Activated T-cell treated with anti-CD3 and anti-CD28 coated beads for 48 hours (primary cell): ENCODE measurements around the gene SLAMF6.
A peak's percentile ranks its signal among the peaks of the same experiment; 100 is the strongest.
"Not testable (repeated sequence)": the region's sequence is repeated elsewhere in the genome, so short reads cannot be mapped to it uniquely, and the experiment has no call there.

Experiments
- DNase-seq: peaks from one replicate; pipeline ENCODE4 v3.0.0-alpha.2; 2020; ENCODE audit warnings: low read depth

SLAMF6 gene

GRCh38 chr1:160542303-160542945, 19.4 kb upstream of the SLAMF6 start:
- DNase-seq = no peak

DNA sequence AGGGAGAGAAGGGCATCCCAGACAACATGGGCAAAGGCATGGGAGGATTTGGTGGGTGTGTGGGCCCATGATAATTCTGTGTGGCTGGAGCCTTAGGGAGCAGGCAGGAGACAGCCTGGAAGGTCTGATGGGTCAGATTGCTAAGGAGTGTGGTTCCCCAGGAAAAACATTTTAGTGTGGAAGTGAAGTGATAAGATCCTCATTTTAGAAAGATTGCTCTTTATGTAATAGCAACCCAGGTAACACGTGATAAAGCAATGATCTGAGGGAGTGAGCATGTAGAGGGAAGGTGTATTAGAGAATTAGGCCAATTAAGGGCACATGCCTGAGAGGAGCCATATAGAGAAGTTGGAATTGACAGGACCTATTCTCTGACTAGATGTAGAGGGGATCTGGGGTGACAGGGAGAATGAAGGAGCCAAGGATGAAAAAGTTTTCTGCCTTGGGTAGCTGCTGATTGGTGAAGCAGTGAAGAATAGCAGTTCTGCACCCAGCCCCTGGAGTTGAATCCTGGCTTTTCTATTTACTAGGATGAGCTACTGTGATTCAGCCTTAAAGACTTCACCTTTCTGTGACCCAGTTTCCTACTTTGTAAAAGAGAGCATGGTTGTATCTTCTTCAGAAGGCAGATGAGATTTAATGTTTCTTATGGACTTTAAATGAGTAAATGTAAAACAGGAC, 18.7 kb upstream of the SLAMF6 start:
- no peak for DNase-seq

DNA sequence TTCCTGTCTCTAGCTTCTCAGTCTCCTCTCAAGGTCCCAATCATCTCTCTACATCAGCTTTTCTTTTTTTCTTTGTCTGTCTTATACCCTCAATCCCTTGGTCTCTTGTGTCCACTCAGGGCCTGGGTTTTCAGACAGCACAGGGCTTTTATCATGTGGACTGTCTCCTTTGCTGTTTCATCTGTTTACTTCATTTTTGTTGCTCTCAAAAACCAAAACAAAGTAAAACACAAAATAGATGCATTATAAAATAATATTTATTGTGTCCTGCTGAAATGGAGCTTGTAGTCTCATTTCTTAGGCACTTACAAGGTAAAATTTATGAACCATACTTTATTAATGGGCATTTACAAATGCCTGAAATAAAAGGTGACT, 17.8 kb upstream of the SLAMF6 start:
- DNase-seq = no peak

- peak; percentile 29 for DNase-seq
Measured at GRCh38 chr1:160539990-160540858, 17.2 kb upstream of the SLAMF6 start.

GRCh38 chr1:160539684-160539989, 16.6 kb upstream of the SLAMF6 start:
- DNase-seq = no peak

DNA sequence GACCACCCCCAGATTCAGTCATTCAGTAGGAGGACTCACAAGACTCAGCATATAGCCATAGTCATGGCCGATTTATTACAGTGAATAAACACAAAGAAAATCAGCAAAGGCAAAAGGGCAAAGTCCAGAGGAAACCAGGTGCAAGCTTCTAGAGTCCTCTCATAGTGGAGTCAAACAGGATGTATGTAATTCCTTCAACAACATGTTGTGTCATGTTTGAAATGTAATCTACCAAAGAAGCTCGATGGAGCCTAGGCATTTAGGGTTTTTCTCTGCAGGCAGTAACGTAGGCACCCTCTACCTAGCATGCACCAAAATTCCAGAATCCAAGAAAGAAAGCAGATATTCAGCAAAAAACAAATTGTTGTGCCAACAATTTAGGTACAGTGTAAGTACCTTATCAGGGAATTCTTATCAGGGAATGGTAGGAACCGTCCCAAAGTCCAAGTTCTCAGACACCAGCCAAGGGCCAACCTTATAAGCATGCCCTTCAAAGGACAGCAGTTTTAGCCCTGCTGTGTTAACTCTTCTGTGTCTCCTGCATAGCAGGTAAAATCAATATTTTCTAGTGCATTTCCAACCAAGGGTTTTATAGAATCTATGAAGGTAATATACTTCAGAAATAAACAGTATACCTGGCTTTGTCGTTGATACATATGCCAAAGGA, 16.1 kb upstream of the SLAMF6 start:
- DNase-seq = no peak

GRCh38 chr1:160537714-160538665, 14.9 kb upstream of the SLAMF6 start:
- no peak for DNase-seq

GRCh38 chr1:160534823-160535605, 12.0 kb upstream of the SLAMF6 start:
- no peak for DNase-seq

GRCh38 chr1:160532557-160532813, 9.4 kb upstream of the SLAMF6 start:
- not testable (repeated sequence) for DNase-seq

- not testable (repeated sequence) for DNase-seq
Measured at GRCh38 chr1:160531809-160532556, 8.9 kb upstream of the SLAMF6 start.

DNA sequence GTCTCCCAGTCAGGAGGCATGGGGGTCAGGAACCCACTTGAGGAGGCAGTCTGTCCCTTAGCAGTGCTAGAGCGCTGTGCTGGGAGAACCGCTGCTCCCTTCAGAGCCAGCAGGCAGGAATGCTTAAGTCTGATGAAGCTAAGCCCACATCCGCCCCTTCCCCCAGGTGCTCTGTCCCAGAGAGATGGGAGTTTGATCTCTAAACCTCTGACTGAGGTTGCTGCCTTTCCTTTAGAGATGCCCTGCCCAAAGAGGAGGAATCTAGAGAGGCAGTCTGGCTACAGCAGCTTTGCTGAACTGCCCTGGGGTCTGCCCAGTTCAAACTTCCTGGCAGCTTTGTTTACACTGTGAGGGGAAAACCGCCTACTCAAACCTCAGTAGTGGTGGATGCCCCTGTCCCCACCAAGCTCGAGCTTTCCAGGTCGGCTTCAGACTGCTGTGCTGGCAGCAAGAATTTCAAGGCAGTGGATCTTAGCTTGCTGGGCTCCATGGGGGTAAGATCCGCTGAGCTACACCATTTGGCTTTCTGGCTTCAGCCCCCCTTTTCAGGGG, 6.4 kb upstream of the SLAMF6 start:
- DNase-seq = not testable (repeated sequence)

DNA sequence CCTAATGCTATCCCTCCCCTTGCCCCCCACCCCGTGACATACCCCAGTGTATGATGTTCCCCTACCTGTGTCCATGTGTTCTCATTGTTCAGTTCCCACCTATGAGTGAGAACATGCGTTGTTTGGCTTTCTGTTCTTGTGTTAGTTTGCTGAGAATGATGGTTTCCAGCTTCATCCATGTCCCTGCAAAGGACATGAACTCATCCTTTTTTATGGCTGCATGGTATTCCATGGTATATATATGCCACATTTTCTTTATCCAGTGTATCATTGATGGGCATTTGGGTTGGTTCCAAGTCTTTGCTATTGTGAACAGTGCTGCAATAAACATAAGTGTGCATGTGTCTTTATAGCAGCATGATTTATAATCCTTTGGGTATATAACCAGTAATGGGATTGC, 734 bp upstream of the SLAMF6 start:
- not testable (repeated sequence) for DNase-seq

- no peak for DNase-seq
Measured at GRCh38 chr1:160522136-160522535, 919 bp downstream of the SLAMF6 start.

DNA sequence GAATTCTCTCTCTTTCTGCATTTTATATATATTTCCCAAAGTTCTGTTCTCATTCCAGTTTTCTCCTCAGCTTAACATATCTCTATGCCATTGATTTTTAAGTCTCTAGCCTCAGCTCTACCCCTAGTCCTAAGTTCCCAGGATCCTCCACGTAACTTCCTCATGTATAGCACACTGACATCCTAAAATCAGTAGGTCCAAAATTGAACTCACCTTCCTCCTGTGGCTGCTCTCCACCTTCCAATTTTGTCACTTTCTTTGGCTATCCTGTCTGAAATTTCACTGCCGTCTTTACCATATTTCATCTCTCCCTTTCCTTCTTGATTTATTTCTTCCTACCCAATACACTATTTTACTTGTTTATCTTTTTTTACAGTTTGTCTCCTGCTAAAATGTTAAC, 1.5 kb downstream of the SLAMF6 start:
- no peak for DNase-seq

- DNase-seq = no peak
Measured at GRCh38 chr1:160520999-160521398, 2.1 kb downstream of the SLAMF6 start.

- DNase-seq = no peak
Measured at GRCh38 chr1:160520582-160520981, 2.5 kb downstream of the SLAMF6 start.

- DNase-seq = no peak
Measured at GRCh38 chr1:160519642-160520435, 3.2 kb downstream of the SLAMF6 start.

- not testable (repeated sequence) for DNase-seq
Measured at GRCh38 chr1:160517519-160517918, 5.5 kb downstream of the SLAMF6 start.

GRCh38 chr1:160515908-160516307, 7.1 kb downstream of the SLAMF6 start:
- DNase-seq = not testable (repeated sequence)
